Activated CD4-positive, alpha-beta T cell treated with anti-CD3 and anti-CD28 coated beads, Interleukin-2, amount 50 U/mL, for 16 hours (primary cell): ENCODE measurements around the gene FNDC1.
"Not testable (repeated sequence)": the region's sequence is repeated elsewhere in the genome, so short reads cannot be mapped to it uniquely, and the experiment has no call there.

Experiments
- DNase-seq: peaks from one replicate; pipeline ENCODE4 v3.0.0-alpha.2; 2020

Gene FNDC1

GRCh38 chr6:159261995-159262394 is 92.8 kb downstream of the FNDC1 start:
- no peak for DNase-seq

- DNase-seq, result no peak
These were observed 93.4 kb downstream of the FNDC1 start for GRCh38 chr6:159262586-159262985.

GRCh38 chr6:159267165-159267564 is 98.0 kb downstream of the FNDC1 start:
- DNase-seq, result no peak

- DNase-seq, result no peak
These were observed 99.3 kb downstream of the FNDC1 start for GRCh38 chr6:159268511-159268910.

- DNase-seq, result no peak
These were observed 102.1 kb downstream of the FNDC1 start for GRCh38 chr6:159271257-159271656.

GRCh38 chr6:159278626-159279025 is 109.4 kb downstream of the FNDC1 start:
- no peak for DNase-seq

GRCh38 chr6:159279790-159280277 is 110.6 kb downstream of the FNDC1 start:
- no peak for DNase-seq

- DNase-seq, result no peak
These were observed 113.2 kb downstream of the FNDC1 start for GRCh38 chr6:159282421-159282820.

GRCh38 chr6:159284661-159285060 is 115.5 kb downstream of the FNDC1 start:
- not testable (repeated sequence) for DNase-seq

GRCh38 chr6:159298840-159299239 is 129.6 kb downstream of the FNDC1 start:
- no peak for DNase-seq

GRCh38 chr6:159299566-159299965 is 130.4 kb downstream of the FNDC1 start:
- DNase-seq, result no peak

- DNase-seq, result no peak
These were observed 132.1 kb downstream of the FNDC1 start for GRCh38 chr6:159301277-159301676.

- DNase-seq, result no peak
These were observed 132.8 kb downstream of the FNDC1 start for GRCh38 chr6:159301810-159302593.

- no peak for DNase-seq
These were observed 133.4 kb downstream of the FNDC1 start for GRCh38 chr6:159302594-159302992.

GRCh38 chr6:159303159-159303558 is 134.0 kb downstream of the FNDC1 start:
- DNase-seq, result no peak

GRCh38 chr6:159303784-159304183 is 134.6 kb downstream of the FNDC1 start:
- no peak for DNase-seq

GRCh38 chr6:159304641-159305040 is 135.4 kb downstream of the FNDC1 start:
- DNase-seq, result no peak

GRCh38 chr6:159305159-159305558 is 136.0 kb downstream of the FNDC1 start:
- no peak for DNase-seq

GRCh38 chr6:159305804-159306537 is 136.8 kb downstream of the FNDC1 start:
- DNase-seq, result no peak

GRCh38 chr6:159307246-159307790 is 138.1 kb downstream of the FNDC1 start:
- DNase-seq, result no peak

- DNase-seq, result no peak
These were observed 139.0 kb downstream of the FNDC1 start for GRCh38 chr6:159308198-159308597.

GRCh38 chr6:159309723-159310122 is 140.5 kb downstream of the FNDC1 start:
- DNase-seq, result no peak

GRCh38 chr6:159311618-159312017 is 142.4 kb downstream of the FNDC1 start:
- no peak for DNase-seq

GRCh38 chr6:159312206-159312605 is 143.0 kb downstream of the FNDC1 start:
- no peak for DNase-seq
